SH-SY5Y (cell line): ENCODE results near the gene DPP4.

ENCODE experiments used
- GATA2 ChIP-seq: IDR thresholded peaks from 2 replicates; pipeline ENCODE4 v1.6.1; 2011; ENCODE audit warnings: mild to moderate bottlenecking, low read depth, low read length
- GATA3 ChIP-seq: IDR thresholded peaks from 2 replicates; pipeline ENCODE4 v1.6.1; 2011; ENCODE audit warnings: low read depth, mild to moderate bottlenecking, low read length, moderate library complexity

DPP4 gene

DNA sequence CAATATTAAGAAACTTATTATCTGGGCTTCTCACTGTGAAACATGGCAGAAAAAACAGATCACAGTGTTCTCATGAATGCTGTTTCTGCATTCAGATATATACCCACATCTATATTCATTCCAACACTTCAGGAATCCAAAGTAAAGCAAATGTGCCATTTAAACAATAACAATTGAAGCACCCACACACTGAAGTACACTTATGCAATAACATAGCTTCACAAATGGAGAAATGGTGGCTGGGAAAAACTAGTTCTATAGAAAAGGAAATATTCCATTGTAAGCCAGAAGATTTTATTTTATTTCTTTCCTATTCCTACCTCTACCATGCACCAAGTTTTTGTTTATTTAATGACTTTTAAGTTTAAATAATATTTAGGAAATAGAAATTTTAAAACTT lies 111.9 kb downstream of the DPP4 start:
- TF ChIP-seq GATA2: no peak
- TF ChIP-seq GATA3: no peak

DNA sequence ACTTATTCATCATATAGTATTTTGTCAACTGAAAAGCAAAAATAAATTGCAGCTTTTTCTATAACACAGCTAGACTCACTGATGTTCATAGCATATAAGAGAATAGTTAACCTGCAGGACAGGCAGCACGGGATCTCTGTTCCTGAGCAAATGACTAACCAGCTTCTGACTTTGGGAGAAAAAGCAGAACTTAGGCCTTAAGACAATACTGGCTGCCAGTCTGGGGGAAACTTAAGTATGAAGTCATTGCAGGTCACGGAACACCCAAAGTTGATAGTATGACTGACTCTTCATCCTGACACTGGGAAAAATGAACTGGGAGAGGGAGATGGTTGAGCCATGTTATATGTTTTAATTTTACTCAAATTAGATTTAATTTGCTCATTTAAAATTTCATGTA lies 113.0 kb downstream of the DPP4 start:
- no peak for TF ChIP-seq GATA2
- TF ChIP-seq GATA3: no peak

DNA sequence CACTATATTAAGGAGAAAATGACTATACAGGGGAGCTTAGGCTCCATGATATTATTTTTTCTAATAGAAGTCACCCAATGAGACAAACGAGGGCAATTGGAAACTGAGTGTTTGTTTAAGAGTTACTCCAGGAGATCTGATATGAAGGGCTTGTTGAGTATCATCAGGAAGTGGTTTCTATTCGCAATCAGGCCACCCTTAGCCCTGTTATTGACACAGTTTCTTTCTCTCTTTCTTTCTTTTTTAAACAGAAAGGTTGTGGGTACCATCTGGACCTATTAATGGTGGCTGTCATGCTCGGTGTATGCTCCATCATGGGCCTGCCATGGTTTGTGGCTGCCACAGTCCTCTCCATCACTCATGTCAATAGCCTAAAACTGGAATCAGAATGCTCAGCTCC lies 117.3 kb downstream of the DPP4 start:
- TF ChIP-seq GATA2 (no peak), GATA3 (no peak)

DNA sequence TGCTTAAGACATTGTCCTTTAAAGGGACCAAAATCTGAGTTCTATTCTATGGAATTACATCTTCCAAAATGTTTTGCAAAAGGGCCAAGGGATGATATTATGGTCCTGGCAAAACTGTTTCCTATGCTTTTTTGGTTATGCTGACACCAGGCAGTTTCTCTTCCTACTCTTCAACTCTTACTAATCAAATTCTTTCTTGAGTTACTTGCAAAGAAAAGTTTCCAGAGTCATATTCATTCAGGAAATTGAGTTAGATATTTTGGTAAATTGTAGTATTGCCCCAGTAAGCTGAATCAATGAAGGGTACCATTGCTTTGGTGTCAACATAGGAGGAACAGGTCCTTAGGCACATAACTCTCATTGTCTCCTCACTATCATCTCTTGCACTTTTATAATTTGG lies 118.8 kb downstream of the DPP4 start:
- TF ChIP-seq GATA3 (no peak), GATA2 (no peak)

DNA sequence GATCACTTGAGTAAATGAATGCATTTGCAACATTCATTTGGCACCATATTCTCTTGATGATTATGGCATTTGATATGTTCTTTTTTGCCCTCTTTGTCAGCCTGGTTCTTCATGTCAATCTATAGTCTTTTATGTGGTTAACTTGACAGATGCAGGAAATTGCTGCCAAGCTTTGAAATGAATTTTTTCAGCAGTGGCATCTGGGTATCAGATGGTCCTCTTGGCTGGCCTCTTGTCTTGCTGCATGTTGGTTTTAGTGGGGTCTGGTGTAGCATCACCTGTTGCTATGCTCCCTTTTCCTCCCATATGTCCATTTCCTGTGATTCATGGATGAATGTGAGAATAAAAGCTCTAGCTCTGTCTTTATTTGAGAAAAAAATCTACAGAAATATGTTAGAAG lies 119.9 kb downstream of the DPP4 start:
- TF ChIP-seq GATA3 (no peak), GATA2 (no peak)

DNA sequence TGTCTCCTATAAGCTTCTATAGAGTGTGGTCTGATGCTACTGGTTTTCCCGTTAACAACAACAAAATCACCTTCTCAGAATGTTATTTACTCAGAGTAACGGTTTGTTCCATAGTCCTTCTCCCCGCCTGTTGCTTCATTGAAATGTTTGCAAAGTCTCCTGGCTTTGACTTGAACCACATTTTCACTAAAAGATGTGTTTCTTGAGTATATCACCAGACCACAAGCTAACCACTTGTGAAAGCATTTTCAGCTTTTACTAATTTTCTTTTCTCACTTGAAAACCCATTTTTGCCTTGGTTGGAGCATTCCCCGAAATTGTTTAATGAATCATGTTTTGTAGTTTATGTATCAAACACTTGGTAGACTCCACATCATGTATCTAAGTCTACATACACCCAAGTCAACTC lies 121.2 kb downstream of the DPP4 start:
- no peak for TF ChIP-seq GATA2
- no peak for TF ChIP-seq GATA3

DNA sequence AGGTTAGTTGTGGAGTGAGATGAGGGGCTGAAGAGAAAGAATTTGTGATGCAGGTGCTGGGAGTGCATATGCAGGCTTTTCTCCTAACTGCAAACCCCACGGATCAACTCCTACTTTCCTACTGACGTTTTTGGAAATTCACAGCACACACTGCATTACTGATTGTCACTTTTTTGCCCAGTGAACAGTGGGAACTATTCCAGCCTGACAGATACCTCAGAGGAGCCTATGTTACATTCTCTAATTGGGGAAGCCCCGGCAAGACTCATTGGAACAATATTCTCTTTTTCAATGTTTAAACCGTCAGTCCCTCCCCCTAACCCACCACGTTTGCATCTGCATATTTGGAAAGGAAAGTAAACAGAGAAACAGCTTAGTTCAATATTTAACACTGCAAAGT lies 126.2 kb downstream of the DPP4 start:
- TF ChIP-seq GATA2: no peak
- TF ChIP-seq GATA3: no peak

DNA sequence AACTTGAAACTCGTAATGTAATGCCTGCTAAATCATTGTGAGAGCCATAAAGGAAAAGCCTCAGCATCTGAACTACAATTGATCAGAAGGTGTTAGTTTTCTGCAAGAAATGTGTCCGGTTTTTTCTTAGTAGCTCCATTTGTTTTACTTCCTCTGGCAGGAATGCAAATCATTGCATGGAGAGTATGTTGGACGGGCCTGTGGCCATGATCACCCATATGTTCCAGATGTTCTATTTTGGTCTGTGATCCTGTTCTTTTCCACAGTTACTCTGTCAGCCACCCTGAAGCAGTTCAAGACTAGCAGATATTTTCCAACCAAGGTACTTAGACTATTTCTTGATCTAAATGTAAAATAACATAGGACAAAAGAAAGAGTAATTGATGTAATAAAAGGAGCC lies 126.6 kb downstream of the DPP4 start:
- TF ChIP-seq GATA3 (no peak), GATA2 (no peak)

DNA sequence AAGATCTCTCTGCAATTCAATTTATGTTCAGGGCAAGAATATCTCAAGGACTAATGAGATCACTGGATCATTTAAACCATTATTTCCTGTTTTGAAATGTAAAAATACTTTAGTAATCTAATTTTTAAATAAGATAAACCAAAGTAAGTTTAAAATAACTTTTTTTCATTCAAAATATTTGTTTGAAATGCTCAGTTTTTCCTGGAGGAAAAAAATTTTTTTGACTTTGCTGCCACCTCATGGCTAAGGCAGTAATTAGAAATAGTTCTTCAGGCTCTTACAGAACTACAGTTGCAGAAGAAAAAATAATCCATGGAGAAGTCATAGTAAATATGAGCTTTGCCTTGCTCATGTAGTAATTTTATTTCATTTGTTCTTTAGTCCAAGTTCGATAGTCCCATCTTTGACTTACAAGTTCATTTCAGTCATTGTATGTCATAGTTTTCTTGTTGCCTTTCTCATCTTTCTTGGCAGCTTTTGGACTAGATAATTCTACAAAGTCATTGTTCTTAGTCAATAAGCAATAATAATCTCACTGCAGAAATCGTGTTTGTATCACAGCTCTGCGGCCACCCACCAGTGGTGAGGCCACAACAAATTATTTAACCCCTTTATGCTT lies 127.4 kb downstream of the DPP4 start:
- TF ChIP-seq GATA3 (no peak), GATA2 (no peak)

DNA sequence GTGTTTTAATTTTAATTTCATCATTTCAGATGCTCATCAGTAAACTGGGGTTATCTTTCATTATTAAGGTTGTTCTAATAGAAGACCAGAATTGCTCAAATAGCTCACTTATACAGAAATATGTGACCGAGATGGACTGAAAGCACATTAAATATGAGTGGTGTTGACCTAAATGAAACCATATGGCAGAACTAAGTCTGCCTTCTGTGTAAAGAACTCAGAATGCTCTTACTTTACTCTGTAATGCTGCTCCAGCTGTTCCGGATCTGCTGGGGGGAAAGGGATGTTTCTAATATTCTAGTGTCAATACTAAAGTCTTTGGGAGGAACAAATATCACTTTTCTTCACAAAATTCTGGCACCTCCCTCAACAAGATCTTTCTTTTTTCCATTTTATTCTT lies 131.0 kb downstream of the DPP4 start:
- no peak for TF ChIP-seq GATA2
- TF ChIP-seq GATA3: no peak
